Measurements from ENCODE around the gene RNF212.

The RNF212 gene

DNA sequence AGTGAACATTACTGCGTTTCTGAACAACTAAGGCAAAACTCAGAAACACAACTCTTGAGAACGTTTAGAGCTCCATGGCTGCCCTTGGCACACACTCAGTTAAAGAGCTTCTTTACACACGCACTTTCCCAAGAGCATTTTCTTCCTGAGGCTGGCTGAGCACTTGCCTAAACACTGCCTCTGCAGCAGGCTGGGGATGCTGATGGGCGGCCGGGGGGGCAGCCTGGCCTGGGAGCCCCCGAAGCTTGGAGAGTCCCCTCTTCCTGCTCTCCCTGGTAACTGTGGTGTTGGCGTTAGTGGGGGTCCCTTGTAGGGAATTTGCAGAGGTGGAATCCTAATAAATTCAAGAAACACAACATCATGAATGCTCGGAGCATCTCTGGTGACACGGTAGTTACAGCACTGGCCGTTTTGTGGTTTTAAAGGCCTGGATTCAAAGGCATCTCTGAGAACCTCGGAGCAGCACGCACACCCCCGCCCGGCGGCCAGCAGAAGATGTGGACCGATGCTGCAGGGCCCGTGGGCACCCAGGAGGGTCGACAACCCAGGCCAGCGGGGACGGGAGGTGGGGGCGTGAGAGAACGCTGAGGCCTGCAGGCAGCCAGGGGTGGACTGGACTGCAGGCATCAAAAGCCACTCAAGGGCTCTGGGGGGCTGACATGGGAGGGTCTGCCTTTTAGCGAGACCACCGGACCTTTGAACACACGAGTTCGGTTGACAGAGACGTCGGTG, 56.5 kb downstream of the RNF212 start:
- TF ChIP-seq POLR2AphosphoS5 (IDR thresholded peaks at IDR 0.05; ENCODE audit: low read depth, low read length) (no peak), FOXP2 (optimal IDR thresholded peaks at IDR 0.05; ENCODE audit: borderline replicate concordance, extremely low read depth, extremely low read length, insufficient read depth) (no peak), TAF1 (IDR thresholded peaks at IDR 0.05; ENCODE audit: borderline replicate concordance, insufficient read depth, low read length) (no peak), SIN3A (IDR thresholded peaks at IDR 0.05; ENCODE audit: borderline replicate concordance, insufficient read depth, low read length) (no peak)
- TF ChIP-seq, protein P1, sequence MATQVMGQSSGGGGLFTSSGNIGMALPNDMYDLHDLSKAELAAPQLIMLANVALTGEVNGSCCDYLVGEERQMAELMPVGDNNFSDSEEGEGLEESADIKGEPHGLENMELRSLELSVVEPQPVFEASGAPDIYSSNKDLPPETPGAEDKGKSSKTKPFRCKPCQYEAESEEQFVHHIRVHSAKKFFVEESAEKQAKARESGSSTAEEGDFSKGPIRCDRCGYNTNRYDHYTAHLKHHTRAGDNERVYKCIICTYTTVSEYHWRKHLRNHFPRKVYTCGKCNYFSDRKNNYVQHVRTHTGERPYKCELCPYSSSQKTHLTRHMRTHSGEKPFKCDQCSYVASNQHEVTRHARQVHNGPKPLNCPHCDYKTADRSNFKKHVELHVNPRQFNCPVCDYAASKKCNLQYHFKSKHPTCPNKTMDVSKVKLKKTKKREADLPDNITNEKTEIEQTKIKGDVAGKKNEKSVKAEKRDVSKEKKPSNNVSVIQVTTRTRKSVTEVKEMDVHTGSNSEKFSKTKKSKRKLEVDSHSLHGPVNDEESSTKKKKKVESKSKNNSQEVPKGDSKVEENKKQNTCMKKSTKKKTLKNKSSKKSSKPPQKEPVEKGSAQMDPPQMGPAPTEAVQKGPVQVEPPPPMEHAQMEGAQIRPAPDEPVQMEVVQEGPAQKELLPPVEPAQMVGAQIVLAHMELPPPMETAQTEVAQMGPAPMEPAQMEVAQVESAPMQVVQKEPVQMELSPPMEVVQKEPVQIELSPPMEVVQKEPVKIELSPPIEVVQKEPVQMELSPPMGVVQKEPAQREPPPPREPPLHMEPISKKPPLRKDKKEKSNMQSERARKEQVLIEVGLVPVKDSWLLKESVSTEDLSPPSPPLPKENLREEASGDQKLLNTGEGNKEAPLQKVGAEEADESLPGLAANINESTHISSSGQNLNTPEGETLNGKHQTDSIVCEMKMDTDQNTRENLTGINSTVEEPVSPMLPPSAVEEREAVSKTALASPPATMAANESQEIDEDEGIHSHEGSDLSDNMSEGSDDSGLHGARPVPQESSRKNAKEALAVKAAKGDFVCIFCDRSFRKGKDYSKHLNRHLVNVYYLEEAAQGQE (IDR thresholded peaks at IDR 0.05; ENCODE audit: insufficient read depth in 1 of 2, low read depth in 2 of 2, low read length in 2 of 2), result no peak

DNA sequence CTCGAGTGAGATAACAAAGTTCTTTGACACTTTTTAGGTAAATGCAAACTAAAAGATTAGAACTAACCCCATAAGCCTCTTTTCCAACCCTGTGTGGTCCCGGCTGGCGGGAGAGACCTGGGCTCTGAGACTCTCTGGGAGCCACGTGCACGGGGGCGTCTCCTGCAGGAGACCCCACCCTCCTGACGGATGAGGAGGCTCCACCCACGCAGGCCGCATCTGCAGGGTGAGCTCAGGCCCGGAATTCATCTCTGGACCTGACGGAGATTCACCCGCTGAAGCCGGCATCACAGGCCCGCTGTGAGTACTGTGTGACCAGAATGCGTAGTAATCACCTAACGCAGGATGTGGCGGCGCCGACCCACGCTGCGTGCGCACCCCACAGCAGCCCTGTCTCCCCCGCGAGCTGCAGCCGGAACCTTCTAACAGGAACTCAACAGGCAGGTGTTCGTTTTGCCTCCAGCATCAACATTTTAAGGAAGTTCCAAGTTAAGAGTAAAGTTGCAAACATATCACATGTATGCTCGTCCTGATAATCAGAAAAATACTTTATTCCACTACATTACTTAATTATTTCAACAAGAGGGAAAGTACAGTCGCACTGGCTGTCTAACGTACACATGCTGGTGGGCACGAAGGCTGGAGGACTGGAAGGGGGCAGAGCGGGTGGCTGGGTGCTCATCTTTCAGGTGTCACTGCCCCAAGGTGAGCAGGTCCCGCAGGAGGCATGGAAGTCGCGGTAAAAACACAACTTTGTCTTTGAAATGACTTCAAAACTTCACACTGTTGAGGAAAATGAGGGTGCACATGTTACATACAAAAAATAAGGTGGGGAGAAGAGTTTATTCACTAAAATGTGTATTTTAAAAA, 57.4 kb downstream of the RNF212 start:
- TF ChIP-seq FOXP2 (optimal IDR thresholded peaks at IDR 0.05; ENCODE audit: borderline replicate concordance, extremely low read depth, extremely low read length, insufficient read depth) (no peak), SIN3A (IDR thresholded peaks at IDR 0.05; ENCODE audit: borderline replicate concordance, insufficient read depth, low read length) (no peak), POLR2AphosphoS5 (IDR thresholded peaks at IDR 0.05; ENCODE audit: low read depth, low read length) (no peak), TAF1 (IDR thresholded peaks at IDR 0.05; ENCODE audit: borderline replicate concordance, insufficient read depth, low read length) (no peak)
- TF ChIP-seq, protein P1 (IDR thresholded peaks at IDR 0.05; ENCODE audit: insufficient read depth in 1 of 2, low read depth in 2 of 2, low read length in 2 of 2), result no peak

DNA sequence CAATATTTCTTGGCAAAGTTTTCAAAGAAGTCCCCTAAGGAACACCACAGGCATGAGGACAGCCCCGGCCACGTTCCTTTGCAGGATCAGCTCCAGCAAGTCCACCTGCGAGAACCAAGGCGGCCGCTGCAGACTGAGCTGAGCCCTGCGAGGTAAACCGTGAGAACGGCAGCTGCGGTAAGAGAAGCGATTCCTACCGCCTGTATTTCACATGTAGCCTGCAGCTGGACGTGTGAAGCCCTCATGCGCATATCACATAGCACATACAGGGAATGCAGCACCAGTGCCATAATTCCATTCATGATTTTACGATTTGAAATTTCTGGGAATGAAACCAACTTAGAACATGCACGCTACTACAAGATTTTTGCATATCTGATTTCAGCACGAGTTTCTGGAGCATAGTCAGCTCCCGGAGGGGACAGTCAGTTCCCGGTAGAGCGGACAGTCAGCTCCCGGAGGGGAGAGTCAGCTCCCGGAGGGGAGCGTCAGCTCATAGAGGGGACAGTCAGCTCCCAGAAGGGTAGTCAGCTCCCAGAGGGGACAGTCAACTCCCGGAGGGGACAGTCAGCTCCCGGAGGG, 60.2 kb downstream of the RNF212 start:
- TF ChIP-seq POLR2AphosphoS5 (IDR thresholded peaks at IDR 0.05; ENCODE audit: low read depth, low read length), result no peak
- TF ChIP-seq SIN3A (IDR thresholded peaks at IDR 0.05; ENCODE audit: borderline replicate concordance, insufficient read depth, low read length), result no peak

DNA sequence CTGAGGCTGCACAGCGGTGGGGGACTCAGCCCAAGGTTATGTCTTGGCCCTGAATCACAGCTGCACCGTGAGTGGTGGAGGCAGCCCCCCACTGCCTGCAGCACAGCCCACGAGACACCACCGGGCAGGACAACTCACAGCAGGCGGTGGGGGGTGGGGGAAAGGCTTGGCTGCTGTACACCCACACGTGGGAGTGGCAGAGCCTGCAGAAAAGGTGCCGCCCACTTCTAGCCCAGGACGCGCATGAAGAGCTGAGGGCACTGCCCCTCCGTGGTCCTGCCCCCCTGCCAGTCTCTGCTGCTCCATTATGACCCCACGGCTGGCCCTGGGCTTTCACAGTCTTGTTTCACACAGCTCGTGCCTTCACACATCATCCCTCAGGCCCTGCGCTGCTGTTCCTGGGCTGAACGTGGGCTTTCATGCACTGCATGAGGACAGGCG, 61.1 kb downstream of the RNF212 start:
- no peak for TF ChIP-seq SIN3A (IDR thresholded peaks at IDR 0.05; ENCODE audit: borderline replicate concordance, insufficient read depth, low read length)

DNA sequence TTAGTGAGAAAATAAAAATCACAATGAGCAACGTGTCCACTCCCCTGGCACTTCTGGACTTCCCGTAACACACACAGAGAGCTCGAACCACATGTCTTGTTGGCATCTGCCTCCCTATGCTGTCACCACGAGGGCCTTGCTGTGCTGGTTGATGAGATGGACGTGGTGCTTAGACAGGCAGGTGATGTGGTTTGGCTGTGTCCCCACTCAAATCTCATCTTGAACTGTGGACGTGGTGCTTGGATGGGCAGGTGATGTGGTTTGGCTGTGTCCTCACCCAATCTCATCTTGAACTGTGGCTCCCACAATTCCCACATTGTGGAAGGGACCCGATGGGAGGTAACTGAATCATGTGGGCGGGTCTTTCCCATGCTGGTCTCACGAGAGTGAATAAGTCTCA, 61.9 kb downstream of the RNF212 start:
- TF ChIP-seq POLR2AphosphoS5 (IDR thresholded peaks at IDR 0.05; ENCODE audit: low read depth, low read length), result no peak

DNA sequence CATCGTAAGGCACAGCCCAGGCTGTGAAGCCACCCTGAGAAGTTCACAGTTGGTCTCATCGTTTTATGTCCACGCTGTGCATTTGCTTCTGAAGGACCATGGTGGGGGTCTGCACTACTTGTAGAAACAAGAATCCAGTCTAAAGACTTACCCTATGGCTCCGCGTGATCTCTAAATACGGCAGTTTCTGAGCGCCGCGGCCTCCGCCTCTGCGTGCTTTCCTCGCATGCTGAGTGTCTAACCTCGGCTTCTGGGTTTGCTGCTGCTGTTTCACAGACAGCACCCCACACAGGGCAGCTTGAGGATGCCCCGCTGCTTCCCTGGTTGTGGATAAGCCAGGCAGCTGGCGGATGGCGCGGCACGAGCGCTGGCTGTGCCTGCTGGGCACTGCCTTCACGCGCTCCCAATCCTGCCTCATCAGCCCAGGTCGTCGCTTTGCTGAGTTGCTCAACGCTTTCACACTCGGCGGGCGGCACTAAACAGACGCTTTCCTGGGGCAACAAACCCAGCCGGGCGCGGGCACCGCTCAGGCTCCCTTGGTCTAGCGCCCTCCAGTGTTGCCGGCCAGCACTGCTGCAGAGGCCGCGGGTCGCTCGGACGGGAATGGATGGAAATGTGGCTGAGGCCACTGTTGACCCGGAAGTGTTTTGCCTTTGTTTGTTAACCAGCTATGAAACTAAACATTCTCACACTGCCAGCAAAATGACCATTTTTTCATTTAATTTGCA, 62.7 kb downstream of the RNF212 start:
- TF ChIP-seq, protein P1 (IDR thresholded peaks at IDR 0.05; ENCODE audit: insufficient read depth in 1 of 2, low read depth in 2 of 2, low read length in 2 of 2), result no peak
- TF ChIP-seq SIN3A (IDR thresholded peaks at IDR 0.05; ENCODE audit: borderline replicate concordance, insufficient read depth, low read length), result no peak
- no peak for TF ChIP-seq FOXP2 (optimal IDR thresholded peaks at IDR 0.05; ENCODE audit: borderline replicate concordance, extremely low read depth, extremely low read length, insufficient read depth)
- TF ChIP-seq POLR2AphosphoS5 (IDR thresholded peaks at IDR 0.05; ENCODE audit: low read depth, low read length), result no peak
- TF ChIP-seq TAF1 (IDR thresholded peaks at IDR 0.05; ENCODE audit: borderline replicate concordance, insufficient read depth, low read length), result no peak
